Activated T-cell treated with anti-CD3 and anti-CD28 coated beads, Interleukin-2, amount 50 U/mL, for 48 hours (primary cell): Measurements from ENCODE around the gene RAB36.
A peak's percentile ranks its signal among the peaks of the same experiment; 100 is the strongest.

ENCODE experiments used
- DNase-seq, 2 experiments: peaks; one replicate each; pipeline ENCODE4 v3.0.0-alpha.2; 2020

The RAB36 gene

GRCh38 chr22:23144932-23145877 lies at the start of gene RAB36:
RAB36 (plus strand) TSS chr22:23145477; CDS start chr22:23146617, 1,140 bp downstream.
- peak; percentile 86 to 88 for DNase-seq

GRCh38 chr22:23095733-23096342 lies 49.4 kb upstream of the RAB36 start:
- DNase-seq, result no peak

- no peak for DNase-seq
Measured at GRCh38 chr22:23097412-23098229, 47.7 kb upstream of the RAB36 start.

DNA sequence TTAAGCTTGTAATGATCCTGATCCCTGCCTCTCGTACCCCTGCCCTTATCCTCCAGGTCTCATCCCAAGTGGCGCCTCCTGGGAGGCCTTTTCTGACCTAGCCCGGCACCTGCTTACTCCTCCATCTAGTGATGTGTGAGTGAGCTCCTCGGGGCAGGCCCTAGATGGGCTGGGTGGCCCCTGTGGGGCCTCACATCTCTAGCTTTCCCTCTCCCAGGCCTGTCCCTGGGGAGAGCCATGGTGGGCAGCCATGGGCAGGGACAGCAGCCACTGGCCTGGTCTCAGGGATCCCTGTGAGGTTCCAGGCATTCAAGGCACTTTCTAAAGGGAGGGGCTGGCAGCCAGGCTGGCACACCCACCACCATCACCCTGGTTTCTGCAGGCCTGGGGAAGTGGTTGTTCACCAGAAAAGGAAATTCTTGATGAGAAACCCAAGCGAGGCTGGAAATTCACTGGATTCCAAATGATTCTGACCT lies 47.0 kb upstream of the RAB36 start:
- no peak for DNase-seq

DNA sequence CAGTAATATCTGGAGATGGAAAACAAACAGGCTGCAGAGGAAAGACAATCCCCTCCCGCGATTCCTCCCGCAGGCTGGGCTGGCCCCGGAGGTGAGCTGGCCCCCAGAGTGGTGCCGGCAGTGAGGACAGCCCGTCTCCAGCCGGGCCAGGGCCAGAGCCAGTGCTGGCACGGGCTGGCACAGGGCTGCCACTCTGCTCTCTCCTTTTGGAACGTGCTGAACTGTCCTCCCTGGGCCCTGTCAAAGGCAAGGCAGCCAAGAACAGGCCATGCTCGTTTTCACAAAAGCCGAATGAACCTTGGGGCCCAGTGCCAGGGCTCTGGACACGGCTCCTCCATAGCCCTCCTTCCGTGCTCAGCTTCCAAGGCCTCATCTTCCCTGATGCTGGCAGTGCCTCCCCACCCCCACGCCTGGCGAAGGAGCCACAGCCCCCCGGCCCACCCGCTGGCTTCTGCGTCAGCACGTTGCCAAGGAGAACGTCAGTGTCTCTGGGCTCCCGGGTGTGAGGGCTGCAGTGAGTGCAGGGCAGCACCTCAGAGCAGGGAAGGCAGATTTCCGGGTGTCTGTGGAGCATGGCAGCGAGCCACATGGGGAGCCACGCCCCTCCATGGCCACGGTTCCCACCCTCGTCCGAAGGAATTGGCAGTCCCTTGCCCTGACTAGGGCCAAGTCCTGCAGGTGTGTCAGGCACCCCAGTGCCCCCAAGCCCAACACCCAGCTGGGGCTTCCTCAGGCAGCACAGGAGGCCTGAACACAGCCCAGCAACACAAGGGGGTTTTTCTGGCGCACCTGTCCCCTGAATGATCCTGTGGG lies 46.4 kb upstream of the RAB36 start:
- DNase-seq, result no peak

GRCh38 chr22:23099531-23099804 lies 45.8 kb upstream of the RAB36 start:
- DNase-seq, result no peak

DNA sequence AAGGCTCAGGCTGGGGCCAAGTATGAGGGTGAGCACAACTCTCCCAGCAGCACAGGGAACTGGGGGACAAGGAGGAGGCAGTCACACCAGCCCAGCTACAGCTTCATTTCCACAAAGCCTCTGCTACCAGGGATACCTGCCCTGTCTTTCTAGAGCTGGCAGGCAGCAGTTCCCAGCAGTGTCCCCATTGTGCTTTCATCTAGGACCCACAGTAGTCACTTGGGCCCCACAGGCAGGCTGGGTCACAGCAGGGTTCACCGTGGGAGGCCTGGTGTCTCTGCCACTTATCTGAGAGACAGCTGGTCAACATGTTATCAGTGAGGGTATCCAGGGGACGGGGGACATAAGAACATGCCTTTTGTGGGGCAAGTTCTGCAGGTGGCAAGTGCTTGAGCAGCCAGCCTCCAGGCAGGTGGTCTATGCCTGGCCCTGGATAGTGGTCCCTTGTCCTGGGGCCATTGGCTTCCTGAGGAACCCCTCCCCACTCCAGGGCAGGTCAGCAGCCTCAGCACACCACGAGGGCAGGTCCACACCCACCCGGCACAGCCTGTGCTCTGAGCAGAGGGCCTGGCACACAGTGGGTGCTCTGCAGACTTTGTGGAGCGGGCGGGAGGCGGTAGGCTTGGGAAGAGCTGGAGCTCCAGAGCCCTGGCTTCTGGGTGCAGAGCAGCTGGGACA lies 45.0 kb upstream of the RAB36 start:
- no peak for DNase-seq

- DNase-seq, result no peak
Measured at GRCh38 chr22:23101524-23101923, 43.8 kb upstream of the RAB36 start.

DNA sequence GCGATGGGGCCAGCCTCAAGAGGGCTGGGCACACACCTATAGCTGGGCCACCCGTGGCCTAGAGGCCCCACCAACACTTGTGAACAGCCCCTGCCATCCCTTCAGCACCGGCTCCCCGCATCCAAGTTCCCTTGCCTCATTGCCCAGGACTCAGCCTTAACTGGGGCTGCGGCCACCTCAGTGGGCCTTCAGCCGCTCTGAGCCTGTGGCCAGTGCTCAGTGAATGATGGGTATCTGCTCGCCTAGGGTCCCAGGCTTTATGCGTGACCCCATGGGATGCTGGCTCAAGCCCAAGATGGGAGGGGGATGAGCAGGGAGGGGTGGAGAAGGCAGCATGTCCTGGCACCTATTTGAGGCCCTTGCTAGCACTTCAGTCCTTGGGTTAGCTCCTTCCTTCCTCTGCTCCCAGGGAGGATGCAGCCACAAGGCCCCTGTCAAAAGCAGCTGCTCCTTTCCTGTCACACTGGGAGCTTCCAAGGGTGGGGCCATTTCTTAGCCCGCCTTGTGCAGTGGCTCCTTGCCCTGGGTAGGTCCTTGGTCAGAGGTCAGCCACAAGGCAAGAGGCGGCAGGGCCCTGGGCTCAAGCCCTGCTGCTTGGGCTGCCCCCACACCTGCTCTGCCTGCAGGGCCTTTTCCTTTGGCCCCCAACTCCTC lies 43.1 kb upstream of the RAB36 start:
- no peak for DNase-seq

DNA sequence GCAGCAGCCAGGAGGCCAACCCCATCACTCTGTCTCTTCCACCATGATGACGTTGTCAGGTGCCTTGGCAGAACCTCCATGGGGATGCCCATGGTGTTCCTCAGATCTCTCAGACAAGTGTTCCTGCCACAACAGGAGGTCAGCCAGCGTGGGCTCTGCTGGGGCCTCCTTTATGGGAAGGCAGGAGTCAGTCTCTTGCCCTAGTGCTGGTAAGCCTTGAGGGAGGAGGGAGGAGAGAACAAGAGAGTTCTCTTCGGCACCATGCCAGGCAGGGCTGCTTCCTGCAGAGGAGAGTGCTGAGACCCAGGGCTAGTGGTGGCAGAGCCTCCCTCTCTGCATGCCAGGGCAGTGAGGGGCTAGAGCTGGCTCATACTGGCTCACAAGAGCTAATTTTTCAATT lies 42.5 kb upstream of the RAB36 start:
- no peak for DNase-seq

GRCh38 chr22:23103199-23103954 lies 41.9 kb upstream of the RAB36 start:
- no peak for DNase-seq

GRCh38 chr22:23104187-23104971 lies 40.9 kb upstream of the RAB36 start:
- DNase-seq, result no peak

GRCh38 chr22:23105304-23105703 lies 40.0 kb upstream of the RAB36 start:
- DNase-seq, result no peak

GRCh38 chr22:23105919-23106318 lies 39.4 kb upstream of the RAB36 start:
- no peak for DNase-seq

- DNase-seq, result no peak
Measured at GRCh38 chr22:23106344-23106743, 38.9 kb upstream of the RAB36 start.

DNA sequence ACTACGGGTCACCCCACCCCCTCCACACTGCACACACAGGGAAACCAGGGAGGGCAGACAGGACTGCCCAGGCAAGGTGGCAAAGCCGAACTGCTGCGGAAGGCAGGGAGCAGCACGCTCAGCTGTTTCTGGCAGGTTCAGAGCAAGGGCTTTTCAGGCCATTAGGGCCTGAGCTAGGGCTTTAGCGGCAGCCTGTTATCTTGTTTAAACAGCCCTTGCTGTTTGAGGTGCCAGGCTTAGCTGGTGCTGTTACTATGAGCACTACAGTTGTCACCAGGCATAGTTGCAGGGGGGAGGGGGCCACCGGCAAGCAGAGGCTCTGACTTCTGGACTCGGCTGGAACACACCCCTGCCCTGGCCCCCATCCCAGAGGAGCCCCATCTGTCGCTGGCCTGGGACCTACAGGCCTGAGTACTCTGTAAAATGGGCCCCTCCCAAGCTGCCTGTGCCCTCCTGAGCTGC lies 38.3 kb upstream of the RAB36 start:
- no peak for DNase-seq

DNA sequence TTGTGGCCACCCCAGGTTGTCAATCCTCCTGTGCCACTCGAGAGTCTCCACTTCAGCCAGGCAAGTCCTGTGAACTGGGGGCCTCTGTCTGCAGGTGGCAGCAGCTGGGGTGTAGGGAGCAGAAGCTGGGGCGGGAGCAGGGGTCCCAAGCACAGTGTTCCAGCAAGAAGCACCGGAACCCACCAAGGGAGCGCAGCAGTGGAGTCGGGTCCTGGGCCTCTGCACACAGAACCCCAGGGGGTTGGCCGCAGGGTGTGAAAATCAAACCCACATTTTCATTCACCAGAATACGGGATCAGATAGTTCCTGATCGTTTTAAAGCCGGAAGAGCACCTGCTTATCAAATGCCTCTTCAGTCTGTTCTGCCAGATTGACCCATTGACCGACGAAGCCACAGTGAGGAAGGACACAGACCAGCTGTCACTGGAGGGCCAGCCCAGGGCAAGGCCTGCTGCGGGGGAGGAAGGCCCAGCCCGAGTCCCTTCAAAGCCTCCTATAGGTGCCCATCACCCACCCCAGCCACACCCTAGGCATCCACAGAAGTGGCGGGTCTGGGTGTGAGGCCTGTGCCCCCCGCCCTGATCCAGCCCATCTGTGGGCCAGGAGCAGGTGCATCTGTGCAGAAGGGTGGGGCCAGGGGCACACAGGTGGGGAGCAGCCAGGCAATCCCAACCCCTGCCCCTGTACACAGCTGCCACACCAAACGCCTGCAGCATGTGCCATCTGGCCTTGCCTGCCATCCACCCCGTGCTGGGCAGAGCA lies 37.6 kb upstream of the RAB36 start:
- DNase-seq, result no peak

- no peak for DNase-seq
Measured at GRCh38 chr22:23108249-23109078, 36.8 kb upstream of the RAB36 start.
